Sigmoid colon (tissue), 4 donors: ENCODE measurements around the gene MLPH.

Experiments
- EP300 ChIP-seq, 4 donors: sonication (generic); formaldehyde crosslinking; IDR thresholded peaks; one replicate each; pipeline ENCODE4 v1.6.1; 2017; ENCODE audit warnings: antibody characterized with exemption in 4 of 4
- POLR2A ChIP-seq, 2 donors: fragments of 450-650 bp; IDR thresholded peaks; one replicate each; pipeline ENCODE4 v1.6.1; 2016; ENCODE audit warnings: antibody characterized with exemption in 2 of 2, mild to moderate bottlenecking in 2 of 2, moderate library complexity in 2 of 2
- POLR2AphosphoS5 ChIP-seq, 4 donors: sonication (generic); formaldehyde crosslinking; IDR thresholded peaks; one replicate each; pipeline ENCODE4 v1.6.1; 2017; ENCODE audit warnings: antibody characterized with exemption in 4 of 4
- TF ChIP-seq, protein P1 (sequence below), 4 experiments: fragments of 450-650 bp in 3 of 4; fragments of 200-600 bp in 1 of 4; IDR thresholded peaks; one replicate each; pipeline ENCODE4 v1.5.1; 2016 to 2019; ENCODE audit warnings: antibody characterized with exemption in 4 of 4, mild to moderate bottlenecking in 3 of 4, moderate library complexity in 2 of 4

DNA sequence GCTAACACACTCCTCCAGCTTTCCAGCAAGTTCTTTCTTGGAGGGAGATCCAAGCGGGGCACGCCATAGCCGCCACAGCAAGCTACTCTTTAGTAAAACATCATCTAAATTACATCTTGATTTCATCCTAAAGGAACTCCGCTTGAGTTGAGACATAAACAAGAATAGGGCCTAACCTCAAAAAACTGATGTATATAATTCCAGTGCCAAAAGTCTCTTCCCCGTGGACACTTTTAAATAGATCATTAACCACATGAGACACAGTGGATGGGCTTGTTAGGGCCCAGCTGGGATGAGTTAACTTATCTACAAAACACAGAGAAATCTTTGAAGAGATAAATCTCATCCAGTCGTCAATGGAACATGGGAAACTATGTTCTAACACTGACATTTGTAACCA, 20.8 kb upstream of the MLPH start:
- TF ChIP-seq, protein P1, sequence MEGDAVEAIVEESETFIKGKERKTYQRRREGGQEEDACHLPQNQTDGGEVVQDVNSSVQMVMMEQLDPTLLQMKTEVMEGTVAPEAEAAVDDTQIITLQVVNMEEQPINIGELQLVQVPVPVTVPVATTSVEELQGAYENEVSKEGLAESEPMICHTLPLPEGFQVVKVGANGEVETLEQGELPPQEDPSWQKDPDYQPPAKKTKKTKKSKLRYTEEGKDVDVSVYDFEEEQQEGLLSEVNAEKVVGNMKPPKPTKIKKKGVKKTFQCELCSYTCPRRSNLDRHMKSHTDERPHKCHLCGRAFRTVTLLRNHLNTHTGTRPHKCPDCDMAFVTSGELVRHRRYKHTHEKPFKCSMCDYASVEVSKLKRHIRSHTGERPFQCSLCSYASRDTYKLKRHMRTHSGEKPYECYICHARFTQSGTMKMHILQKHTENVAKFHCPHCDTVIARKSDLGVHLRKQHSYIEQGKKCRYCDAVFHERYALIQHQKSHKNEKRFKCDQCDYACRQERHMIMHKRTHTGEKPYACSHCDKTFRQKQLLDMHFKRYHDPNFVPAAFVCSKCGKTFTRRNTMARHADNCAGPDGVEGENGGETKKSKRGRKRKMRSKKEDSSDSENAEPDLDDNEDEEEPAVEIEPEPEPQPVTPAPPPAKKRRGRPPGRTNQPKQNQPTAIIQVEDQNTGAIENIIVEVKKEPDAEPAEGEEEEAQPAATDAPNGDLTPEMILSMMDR (IDR thresholded peaks at IDR 0.05), result no peak
- TF ChIP-seq EP300 (IDR thresholded peaks at IDR 0.05) (no peak), POLR2AphosphoS5 (IDR thresholded peaks at IDR 0.05) (no peak), POLR2A (IDR thresholded peaks at IDR 0.05) (no peak)
